Activated CD4-positive, alpha-beta T cell treated with anti-CD3 and anti-CD28 coated beads, Interleukin-2, amount 50 U/mL, for 24 hours (primary cell): Measurements from ENCODE around the gene TFDP1.

Source experiments
- DNase-seq, 2 donors: peaks; one replicate each; pipeline ENCODE4 v3.0.0-alpha.2; 2020; ENCODE audit warnings: low read depth in 1 of 2, low spot score in 1 of 2

Gene TFDP1

DNA sequence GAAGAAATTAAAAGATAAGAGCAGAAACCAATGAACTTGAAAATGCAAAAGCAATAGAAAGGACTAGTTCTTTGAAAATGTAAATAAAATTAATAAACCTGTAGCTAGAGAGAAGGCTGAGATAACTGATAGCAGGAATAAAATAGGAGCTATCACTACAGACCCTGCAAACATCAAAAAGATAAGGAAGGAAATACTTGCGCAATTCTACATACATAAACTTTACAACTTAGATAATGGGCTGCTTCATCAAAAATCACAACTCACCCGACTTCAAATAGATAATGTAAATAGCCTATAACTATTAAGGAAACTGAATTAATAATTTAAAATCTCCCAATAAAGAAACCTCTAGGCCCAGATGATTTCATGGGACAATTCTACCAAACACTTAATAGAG, 77.0 kb downstream of the TFDP1 start:
- no peak for DNase-seq

DNA sequence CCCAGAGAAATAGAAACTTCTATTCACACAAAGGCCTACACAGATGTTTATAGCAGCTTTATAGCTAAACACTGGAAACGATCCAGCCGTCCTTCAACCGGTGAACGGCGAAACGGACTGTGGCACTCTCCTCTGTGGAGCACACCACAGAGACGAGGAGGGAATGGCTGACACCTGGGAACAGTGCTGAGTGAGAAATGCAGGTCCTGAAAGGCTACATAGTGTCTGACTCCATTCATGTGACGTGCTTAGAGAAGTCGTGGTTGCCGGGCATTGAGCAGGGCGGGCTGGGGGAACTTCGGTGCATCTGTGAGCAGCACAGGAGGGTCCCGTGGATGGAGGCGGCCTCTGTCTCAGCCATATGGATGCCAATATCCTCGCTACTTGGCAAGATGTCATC, 79.4 kb downstream of the TFDP1 start:
- DNase-seq: no peak

DNA sequence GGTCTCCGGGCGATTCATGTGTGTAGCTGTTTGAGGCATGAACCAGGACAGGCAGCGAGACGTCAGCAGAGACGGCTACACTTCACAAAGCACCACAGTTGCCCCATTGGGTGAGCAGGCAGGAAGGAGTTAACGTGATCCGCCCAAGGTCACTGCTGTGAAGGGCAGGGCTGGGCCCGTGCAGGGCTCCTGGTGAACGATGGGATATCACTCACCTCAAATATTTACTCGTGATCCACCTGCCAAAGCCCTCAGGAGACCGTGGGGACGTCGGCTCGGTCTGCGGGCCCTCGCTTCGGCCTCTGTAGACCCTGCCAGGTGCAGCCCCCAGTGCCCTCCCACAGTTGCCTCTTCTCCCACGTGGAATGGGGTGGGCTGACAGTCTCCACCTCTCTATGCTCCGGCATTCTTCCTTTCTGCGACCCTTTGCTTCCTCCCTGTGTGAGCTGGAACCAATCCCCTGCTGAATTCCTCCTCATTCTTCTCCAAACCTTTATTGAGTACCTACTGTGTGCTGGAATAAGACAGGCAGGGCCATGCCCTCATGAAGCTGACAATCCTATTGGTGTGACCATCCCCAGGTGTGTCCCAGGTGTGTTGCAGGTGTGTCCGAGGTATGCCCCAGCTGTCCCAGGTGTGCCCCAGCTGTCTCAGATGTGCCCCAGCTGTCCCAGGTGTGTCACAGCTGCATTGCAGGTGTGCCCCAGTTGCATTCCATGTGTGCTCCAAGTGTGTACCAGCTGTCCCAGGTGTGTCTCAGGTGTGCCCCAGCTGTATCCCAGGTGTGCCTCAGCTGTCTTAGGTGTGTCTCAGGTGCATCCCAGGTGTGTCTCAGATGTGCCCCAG, 80.4 kb downstream of the TFDP1 start:
- no peak for DNase-seq

DNA sequence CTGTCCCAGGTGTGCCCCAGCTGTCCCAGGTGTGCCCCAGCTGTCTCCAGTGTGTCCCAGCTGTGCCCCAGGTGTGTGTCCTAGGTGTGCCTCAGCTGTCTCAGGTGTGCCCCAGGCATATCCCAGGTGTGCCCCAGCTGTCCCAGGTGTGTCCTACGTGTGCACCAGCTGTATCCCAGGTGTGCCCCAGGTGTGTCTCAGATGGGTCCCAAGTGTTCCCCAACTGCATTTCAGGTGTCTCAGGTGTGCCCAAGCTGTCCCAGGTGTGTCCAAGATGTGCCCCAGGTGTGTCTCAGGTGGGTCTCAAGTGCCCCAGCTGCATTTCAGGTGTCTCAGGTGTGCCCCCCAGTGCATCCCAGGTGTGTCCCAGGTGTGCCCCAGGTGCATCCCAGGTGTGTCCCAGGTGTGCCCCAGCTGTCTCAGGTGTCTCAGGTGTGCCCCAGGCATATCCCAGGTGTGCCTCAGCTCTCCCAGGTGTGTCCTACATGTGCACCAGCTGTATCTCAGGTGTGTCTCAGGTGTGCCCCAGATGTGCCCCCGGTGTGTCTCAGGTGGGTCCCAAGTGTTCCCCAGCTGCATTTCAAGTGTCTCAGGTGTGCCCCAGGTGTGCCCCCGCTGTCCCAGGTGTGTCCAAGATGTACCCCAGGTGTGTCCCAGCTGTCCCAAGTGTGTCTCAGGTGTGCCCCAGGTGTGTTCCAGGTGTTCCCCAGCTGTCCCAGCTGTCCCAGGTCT, 81.2 kb downstream of the TFDP1 start:
- no peak for DNase-seq

DNA sequence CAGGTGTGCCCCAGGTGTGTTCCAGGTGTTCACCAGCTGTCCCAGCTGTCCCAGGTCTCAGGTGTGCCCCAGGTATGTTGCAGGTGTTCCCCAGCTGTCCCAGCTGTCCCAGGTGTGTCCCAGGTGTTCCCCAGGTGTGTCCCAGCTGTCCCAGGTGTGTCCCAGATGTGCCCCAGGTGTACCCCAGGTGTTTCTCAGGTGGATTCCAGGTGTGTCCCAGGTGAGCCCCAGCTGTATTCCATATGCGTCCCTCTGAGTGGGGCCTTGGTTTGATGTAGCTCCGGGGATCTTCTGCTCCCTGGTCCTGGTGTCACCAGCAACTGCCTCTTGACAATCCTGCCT, 81.7 kb downstream of the TFDP1 start:
- no peak for DNase-seq

DNA sequence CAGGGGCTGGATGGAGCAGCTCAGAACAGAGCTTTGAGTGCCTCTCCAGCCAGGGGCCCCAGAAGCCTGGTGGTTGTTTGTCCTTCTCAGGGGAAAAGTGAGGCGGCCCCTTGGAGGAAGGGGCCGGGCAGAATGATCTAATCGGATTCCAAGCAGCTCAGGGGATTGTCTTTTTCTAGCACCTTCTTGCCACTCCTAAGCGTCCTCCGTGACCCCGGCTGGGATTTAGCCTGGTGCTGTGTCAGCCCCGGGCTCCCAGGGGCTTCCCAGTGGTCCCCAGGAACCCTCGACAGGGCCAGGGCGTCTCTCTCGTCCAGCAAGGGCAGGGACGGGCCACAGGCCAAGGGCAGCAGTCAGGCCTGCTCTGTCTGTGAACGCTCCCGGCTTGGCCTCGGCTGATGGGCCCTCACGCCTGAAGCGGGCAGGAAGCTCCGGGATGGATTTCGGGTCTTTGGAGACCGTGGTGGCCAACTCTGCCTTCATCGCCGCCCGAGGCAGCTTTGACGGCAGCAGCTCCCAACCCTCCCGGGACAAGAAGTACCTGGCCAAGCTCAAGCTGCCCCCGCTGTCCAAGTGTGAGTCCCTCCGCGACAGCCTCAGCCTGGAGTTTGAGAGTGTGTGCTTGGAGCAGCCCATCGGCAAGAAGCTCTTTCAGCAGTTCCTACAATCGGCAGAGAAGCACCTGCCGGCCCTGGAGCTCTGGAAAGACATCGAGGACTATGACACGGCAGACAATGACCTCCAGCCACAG, 82.6 kb downstream of the TFDP1 start, which contains the start of gene GRK1:
Gene GRK1, plus strand, starts transcription at position 269 of the 751 bp plus-strand sequence. Its CDS starts 168 bp downstream, at position 437.
- DNase-seq: no peak

DNA sequence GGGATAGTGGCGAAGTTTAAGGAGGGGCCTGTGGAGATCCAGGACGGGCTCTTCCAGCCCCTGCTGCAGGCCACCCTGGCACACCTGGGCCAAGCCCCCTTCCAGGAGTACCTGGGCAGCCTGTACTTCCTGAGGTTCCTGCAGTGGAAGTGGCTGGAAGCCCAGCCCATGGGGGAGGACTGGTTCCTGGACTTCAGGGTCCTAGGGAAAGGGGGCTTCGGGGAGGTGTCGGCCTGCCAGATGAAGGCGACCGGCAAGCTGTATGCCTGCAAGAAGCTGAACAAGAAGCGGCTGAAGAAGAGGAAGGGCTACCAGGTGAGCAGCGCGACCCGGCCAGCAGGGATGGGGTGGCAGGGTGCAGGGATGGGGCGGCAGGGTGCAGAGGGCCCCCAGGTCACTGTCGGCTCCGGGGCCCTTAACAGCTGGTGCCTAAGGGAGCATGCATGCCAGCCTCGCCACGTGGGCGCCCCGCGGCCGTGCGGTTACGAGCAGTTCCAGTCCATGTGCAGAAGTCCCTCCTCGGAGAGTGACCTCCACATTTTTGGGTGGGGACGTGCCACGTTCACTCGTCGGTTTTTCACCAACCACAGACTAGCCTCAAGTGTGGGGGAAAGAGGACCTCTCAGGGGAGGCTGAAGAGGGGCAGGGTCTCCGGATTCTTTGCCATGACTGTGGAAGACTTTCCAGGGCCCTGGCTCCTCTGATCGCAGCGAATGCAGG, 83.4 kb downstream of the TFDP1 start:
- no peak for DNase-seq

DNA sequence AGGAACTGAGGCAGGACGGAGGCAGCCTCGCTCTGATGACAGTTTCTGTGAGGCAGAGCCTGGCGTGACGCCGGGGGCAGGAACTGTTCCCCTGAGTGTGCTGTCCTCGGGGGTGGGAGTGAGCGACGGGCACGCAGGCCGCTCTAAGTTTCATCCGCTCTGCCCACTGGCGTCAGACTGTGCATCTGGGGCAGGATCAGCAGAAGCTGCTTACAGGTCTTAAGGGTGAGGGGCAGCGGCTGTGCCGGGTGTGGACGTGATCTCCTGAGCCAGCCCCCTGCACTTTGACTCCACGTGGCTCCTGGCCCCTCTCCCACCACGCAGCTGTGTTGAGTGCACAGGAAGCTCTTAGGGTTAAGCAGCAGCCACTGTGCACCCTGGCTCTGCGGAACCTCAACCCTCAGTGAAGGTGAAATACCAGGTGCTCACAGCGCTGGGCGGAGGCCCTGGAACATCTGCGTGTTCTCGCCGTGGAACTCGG, 84.0 kb downstream of the TFDP1 start:
- no peak for DNase-seq

DNA sequence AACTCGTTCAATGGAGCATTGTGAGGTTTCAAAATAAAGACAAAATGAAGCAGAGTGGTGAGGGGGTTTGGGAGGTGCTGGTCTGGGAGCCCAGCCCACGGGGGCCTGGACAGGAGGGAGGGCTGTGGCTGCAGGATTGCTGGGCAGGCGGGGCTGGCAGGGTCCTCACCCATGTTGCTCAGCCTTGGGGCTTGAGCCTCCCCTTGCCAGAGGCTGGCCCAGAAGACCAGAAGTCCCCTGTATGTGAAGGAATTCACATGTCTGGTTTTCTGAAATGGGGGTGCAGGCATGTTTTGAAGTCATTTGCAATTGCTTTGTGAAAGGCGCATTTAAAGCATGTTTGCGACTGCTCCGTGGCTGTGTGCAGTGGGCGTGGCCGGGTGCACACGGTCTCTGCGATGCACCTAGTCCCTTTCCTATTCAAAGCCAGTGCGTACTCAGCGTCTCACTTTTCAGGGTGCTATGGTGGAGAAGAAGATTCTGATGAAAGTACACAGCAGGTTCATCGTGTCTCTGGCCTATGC, 84.7 kb downstream of the TFDP1 start:
- no peak for DNase-seq

DNA sequence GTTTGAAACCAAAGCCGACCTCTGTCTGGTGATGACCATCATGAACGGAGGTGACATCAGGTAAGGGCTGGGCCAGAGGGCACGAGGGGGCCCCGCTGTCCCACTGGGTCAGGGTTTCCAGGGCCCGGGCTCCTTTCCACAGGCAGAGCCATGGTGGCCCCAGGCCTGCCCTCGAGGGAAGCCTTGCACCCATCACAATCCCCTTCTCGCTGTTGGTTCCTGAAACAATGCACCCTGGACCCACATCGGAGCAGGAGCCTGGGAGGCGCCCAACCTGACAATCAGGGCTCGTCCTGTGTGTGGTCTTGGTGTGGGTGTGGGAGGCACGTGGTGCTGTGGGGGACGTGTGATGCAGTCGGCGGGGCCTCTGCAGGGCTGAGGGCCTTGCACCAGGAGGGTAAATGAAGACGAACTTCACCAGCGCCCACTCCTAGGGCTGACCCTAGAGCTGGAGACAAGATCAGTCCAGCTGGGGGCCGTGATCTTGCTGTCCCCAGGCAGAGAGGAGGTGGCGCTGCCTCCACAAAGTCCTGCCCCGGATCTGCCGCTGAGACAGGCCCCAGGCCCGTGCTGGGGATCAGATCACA, 85.3 kb downstream of the TFDP1 start:
- DNase-seq: no peak

DNA sequence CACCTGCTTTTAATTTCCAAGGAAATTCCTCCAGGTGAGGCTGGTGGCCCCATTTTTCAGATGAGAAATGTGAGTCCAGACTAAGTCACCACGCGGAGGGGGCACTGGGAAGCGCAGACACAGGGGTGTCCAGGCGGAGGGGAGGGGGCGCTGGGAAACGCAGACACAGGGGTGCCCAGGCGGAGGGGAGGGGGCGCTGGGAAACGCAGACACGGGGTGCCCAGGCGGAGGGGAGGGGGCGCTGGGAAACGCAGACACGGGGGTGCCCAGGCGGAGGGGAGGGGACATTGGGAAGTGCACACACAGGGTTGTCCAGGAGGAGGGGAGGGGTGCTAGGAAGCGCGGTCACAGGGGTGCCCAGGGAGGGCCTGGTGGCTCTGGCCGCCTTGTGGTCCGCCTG, 86.0 kb downstream of the TFDP1 start:
- no peak for DNase-seq

DNA sequence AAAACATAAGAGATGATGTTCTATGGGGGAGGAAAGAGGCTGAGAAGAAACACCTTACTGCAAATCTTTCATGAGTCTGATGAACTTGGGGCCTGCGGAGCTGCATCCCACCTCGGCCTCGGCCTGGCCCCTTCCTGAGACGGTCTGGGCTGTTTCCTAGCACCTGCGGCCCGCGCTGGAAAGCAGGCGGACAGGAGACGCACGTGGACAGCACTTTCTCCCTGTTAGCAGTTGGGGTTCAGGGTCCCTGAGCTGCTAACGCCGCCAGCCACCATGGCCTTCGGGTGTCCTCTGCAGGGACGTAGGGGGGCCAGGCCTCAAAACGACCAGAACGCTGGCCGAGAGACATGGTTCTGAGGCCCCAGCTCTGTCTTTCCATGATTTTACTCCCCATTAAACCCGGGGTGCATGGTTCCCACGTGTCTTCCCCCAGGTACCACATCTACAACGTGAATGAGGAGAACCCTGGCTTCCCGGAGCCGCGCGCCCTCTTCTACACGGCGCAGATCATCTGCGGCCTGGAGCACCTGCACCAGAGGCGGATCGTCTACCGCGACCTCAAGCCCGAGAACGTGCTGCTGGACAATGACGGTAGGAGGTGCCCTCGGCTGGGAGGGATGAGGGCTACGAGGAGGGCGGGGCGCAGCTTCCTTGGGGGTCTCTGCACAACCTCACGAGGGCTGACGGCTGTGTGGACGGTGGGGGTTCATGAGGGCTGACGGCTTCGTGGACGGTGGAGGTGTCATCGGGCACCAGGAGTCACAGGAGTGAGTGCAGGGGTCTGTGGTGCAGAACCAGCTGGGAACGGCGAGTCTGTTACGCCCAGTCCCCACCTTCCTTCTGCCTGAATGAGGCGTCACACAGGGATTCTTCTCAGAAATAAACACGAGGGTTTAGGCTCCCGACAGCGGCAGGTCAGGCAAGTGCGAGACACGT, 86.8 kb downstream of the TFDP1 start:
- no peak for DNase-seq

DNA sequence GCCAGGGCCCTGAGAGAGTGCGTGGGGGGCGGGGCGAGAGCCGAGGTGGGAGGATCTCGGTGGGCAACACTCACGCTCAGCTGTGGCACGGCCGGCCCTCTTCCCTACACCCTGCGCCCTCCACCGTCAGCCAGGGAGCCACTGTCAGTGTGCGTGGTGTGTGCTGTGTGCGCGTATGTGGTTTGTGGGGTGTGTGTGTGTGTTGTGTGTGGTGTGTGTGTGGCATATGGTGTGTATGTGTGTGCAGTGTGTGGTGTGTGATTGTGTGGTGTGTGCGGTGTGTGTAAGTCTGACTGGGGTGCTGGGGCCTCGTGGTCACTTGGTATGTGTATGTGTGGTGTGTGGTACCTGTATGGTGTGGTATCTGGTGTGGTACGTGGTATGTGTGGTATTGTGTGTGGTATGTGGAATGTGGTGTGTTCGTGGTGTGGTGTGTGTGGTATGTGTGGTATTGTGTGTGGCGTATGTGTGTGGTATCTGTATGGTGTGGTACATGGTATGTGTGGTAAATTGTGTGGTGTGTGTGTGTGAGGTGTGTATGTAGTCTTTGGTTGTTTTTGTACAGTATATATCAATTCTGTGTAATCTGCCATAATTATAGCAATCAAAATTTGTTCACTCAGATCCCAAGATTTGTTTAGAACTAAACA, 87.6 kb downstream of the TFDP1 start:
- DNase-seq: no peak
